ENCODE data around the gene PCLO. TPM values are rescaled to one million over a fixed set of nuclear protein-coding genes. Genes with fewer than 3 reads are reported as not detected.

The PCLO gene
- total RNA-seq, 4 donors from 2014 or later = 1.4 to 5.8 (median 4.2) TPM

GRCh38 chr7:82732677-82733076, 430.0 kb downstream of the PCLO start:
- H3K4me3 ChIP-seq (ENCODE audit: low read depth, poor library complexity, severe bottlenecking) = no peak overlapping the region
- 76 to 84% methylated on average over 3 of the region's 3 CpGs for WGBS, 2 donors
- DNase-seq (ENCODE audit: low spot score in 2 of 2) = no peak
- intact Hi-C loops (cut with DNase I; ENCODE audit: low total_unique reads) = no loop called here
- TF ChIP-seq CTCF (IDR thresholded peaks at IDR 0.05) = no peak

- intact Hi-C loops (cut with DNase I; ENCODE audit: low total_unique reads) = loop anchor here (5.0 kb wide), 1 partner anchor 1237 kb away; no protein-coding TSS in a partner anchor
- DNase-seq (ENCODE audit: low spot score in 2 of 2) = no peak
- H3K4me3 ChIP-seq (ENCODE audit: low read depth, poor library complexity, severe bottlenecking) = no peak overlapping the region
- WGBS, 2 donors = 33 to 37% methylated on average over 8 of the region's 8 CpGs
- no peak for TF ChIP-seq CTCF (IDR thresholded peaks at IDR 0.05)
- no peak for TF ChIP-seq POLR2A (IDR thresholded peaks at IDR 0.05)
Measured at GRCh38 chr7:82729172-82730030, 433.3 kb downstream of the PCLO start.

- no peak overlapping the region for H3K4me3 ChIP-seq (ENCODE audit: low read depth, poor library complexity, severe bottlenecking)
- WGBS, 2 donors = 82 to 85% methylated on average over 7 of the region's 7 CpGs
- intact Hi-C loops (cut with DNase I; ENCODE audit: low total_unique reads) = loop anchor here (5.0 kb wide), 1 partner anchor 1234 kb away; no protein-coding TSS in a partner anchor
- no peak for DNase-seq (ENCODE audit: low spot score in 2 of 2)
- no peak for TF ChIP-seq CTCF (IDR thresholded peaks at IDR 0.05)
- TF ChIP-seq POLR2A (IDR thresholded peaks at IDR 0.05) = no peak
Measured at GRCh38 chr7:82726038-82726800, 436.5 kb downstream of the PCLO start.

- intact Hi-C loops (cut with DNase I; ENCODE audit: low total_unique reads) = no loop called here
- WGBS, 2 donors = 48 to 62% methylated on average over 1 of the region's 1 CpG
- no peak for DNase-seq (ENCODE audit: low spot score in 2 of 2)
- TF ChIP-seq CTCF (IDR thresholded peaks at IDR 0.05) = no peak
- H3K4me3 ChIP-seq (ENCODE audit: low read depth, poor library complexity, severe bottlenecking) = no peak overlapping the region
Measured at GRCh38 chr7:82723411-82723810, 439.3 kb downstream of the PCLO start.

GRCh38 chr7:82722946-82723345, 439.7 kb downstream of the PCLO start:
- TF ChIP-seq POLR2A (IDR thresholded peaks at IDR 0.05) (no peak), CTCF (IDR thresholded peaks at IDR 0.05) (no peak)
- 36 to 42% methylated on average over 3 of the region's 3 CpGs for WGBS, 2 donors
- H3K4me3 ChIP-seq (ENCODE audit: low read depth, poor library complexity, severe bottlenecking) = no peak overlapping the region
- DNase-seq (ENCODE audit: low spot score in 2 of 2) = no peak
- intact Hi-C loops (cut with DNase I; ENCODE audit: low total_unique reads) = no loop called here
